SK-N-DZ (cell line): ENCODE data around the gene ANKMY1.
A peak's percentile ranks its signal among the peaks of the same experiment; 100 is the strongest.

Experiments used
- DNase-seq: peaks from one replicate; pipeline ENCODE4 v3.0.0-alpha.2; 2015; ENCODE audit warnings: low spot score

Gene ANKMY1

GRCh38 chr2:240478346-240479110, 79.3 kb downstream of the ANKMY1 start:
- no peak for DNase-seq

- DNase-seq, result no peak
Observed at GRCh38 chr2:240477916-240478315, 79.9 kb downstream of the ANKMY1 start.

- no peak for DNase-seq
Observed at GRCh38 chr2:240473211-240473610, 84.6 kb downstream of the ANKMY1 start.

DNA sequence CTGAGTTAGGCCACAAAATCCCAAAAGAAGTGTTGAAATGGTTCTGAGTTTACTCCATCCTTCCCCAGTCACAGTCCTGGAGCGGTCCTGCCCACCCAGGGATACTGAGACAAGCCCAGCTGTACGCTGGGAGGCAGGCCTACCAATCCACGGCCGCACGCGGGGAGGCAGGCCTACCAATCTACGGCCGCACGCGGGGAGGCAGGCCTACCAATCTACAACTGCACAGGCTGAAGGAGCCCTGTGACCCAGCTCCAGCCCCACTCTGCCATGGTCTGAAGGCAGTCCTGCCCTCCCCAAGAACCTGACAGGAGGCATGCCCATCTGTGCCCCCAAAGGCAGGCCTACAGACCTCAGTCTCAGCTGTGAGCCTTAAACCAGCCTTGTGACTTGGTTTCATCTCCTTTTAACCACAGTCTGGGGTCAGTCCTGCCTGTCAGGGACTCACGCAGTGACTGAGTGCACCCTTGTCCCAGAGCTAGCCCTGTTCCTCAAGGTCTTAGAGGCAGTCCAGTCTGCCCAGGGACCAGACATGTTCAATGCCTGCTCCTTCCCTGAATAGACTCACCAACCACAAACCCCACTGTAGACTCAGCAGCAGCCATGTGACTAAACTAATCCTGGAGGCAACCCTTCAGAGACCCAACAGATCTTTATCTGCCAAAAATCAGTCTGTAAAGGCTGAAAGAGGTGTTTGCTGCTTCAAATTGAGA, 85.6 kb downstream of the ANKMY1 start:
- no peak for DNase-seq

- DNase-seq, result no peak
Observed at GRCh38 chr2:240469740-240470139, 88.0 kb downstream of the ANKMY1 start.

DNA sequence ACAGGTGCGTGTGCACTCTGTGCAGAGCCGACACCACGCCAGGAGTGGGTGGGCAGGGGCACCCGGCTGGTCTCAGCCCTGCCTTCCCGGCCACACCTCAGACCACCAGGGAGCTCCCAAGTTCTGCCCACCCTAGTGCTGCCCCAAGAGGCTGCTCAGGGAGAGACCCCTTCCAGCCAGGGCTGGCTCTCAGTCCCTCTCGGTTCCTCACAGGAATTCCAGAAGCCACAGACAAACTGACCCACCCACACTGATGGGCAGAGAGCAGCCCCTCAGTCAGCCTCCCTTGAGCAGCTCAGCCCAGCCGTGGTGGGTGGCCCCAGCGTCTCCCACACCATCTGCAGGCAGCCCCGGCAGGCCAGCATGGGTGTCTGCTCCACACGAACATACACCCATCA, 88.5 kb downstream of the ANKMY1 start:
- DNase-seq, result no peak

DNA sequence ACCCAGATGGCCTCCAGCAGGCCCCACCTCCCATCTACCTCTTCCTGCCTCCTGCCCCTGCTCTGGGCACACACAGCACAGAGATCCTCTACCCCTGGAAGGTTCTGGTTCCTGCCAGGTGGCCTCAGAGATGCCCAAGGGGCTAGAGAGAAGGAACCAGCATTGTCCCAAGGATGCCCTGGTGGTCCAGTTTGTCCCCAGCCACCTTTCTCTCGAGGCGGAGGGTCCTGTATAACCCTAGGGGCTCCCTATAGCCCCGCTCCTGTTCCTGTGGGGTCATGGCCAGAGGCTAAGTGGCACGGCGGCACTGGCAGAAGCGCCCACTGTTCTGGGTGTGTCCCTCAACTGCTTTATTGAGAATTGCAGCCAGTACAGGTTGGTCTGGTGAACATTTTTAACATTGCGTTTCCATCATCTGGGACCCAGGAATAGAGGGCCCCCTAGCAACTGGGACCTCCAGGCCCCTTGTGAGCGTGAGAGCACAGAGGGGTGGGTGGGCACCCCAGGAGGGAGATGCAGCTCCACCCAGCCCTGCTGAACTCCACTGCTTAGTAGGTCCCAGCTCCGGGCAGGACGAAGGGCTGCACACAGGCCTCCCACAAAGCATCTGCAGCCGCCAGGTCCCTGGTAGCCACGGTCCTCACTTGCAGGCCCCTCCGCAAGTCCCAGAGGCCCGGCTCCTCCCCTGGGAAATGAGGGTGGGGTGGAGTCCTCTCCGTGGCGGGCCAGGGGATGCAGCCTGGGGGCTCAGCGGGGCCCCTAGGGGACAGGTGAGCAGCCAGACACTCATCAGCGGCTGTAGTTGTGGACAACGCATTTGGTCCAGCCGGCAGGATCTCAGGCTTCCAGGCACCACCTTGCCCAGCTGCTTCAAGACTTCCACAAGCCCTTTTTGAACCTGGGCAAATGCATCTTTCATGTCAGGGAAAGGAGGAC, 89.2 kb downstream of the ANKMY1 start:
- DNase-seq, result no peak

DNA sequence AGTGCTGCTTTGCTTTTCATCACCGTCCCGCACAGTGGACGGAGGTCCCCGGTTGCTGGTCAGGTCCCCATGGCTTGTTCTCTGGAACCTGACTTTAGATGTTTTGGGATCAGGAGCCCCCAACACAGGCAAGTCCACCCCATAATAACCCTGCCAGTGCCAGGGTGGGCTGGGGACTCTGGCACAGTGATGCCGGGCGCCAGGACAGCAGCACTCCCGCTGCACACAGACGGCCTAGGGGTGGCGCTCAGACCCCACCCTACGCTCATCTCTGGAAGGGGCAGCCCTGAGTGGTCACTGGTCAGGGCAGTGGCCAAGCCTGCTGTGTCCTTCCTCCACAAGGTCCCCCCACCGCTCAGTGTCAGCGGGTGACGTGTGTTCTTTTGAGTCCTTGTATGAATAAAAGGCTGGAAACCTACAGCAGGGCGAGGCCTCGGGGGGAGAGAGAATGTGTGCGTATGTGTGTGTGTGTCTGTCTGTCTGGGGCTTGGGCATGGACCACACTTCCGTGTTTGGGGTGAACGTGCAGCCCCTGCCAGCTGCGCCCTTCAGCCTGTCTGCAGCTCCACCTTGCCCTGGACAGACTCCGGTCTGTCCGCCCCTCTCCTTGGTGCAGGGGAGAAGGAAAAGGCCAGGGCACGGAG, 90.0 kb downstream of the ANKMY1 start:
- DNase-seq, result no peak

GRCh38 chr2:240467149-240467642, 90.6 kb downstream of the ANKMY1 start:
- DNase-seq, result no peak

DNA sequence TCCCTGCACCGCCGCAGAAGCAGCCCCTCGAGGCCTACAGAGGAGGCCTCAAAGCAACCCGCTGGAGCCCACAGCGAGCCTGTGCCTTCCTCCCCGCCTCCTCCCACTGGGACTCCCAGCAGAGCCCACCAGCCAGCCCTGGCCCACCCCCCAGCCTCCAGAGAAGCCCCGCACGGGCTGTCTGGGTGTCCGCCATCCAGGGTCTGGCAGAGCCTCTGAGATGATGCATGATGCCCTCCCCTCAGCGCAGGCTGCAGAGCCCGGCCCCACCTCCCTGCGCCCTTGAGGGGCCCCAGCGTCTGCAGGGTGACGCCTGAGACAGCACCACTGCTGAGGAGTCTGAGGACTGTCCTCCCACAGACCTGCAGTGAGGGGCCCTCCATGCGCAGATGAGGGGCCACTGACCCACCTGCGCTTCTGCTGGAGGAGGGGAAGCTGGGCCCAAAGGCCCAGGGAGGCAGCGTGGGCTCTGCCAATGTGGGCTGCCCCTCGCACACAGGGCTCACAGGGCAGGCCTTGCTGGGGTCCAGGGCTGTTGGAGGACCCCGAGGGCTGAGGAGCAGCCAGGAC, 91.1 kb downstream of the ANKMY1 start:
- DNase-seq, result peak; percentile 75

GRCh38 chr2:240465765-240466578, 91.8 kb downstream of the ANKMY1 start:
- DNase-seq, result no peak

- DNase-seq, result no peak
Observed at GRCh38 chr2:240465268-240465764, 92.5 kb downstream of the ANKMY1 start.

DNA sequence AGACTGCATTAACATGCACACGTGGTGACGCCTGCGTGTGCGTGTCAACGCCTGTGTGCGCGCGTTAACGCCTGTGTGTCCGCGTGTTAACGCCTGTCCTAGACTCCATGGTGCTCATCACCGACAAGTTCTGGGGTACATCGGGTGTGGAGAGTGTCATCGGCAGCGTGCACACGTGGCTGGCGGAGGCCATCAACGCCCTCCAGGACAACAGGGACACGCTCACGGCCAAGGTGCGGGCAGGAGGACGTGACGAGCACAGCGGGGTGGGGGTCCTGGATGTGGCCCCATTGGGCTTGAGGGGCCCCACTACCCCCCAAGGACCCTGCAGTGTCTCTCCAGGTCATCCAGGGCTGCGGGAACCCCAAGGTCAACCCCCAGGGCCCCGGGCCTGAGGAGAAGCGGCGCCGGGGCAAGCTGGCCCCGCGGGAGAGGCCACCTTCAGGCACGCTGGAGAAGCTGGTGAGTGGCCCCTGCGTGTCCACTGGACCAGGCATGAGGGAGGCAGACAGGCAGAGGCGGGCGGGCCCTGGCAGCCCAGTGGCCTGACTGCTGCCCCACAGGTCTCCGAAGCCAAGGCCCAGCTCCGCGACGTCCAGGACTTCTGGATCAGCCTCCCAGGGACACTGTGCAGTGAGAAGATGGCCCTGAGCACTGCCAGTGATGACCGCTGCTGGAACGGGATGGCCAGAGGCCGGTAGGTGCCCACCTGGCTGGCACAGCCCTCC, 93.1 kb downstream of the ANKMY1 start:
- no peak for DNase-seq

DNA sequence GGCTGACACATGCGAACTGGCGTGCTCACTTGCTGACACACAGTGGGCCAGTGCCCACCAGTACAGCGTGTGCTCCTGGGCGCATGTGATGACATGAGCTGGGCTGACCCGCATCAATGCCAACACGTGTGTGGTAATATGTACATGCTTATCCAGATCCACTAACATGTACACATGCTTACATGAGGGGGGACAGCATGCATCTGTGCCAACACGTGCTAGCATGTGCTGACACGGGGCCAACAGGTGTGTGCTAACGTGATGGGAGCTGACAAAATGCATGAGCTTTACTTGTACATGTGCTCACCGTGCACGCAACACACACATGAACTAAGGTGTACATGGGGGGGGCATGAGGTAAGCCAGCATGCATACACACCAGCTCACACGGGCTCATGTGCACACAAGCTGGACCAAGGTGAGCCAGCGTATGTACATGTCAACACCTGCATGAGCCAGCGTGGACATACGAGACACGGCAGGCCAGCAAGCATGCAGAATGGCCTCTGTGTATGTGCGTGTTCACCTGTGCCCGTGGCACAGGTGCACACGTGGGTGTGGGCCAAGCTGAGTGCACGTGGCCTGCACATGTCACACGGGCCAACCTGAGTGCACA, 93.8 kb downstream of the ANKMY1 start:
- DNase-seq, result no peak

DNA sequence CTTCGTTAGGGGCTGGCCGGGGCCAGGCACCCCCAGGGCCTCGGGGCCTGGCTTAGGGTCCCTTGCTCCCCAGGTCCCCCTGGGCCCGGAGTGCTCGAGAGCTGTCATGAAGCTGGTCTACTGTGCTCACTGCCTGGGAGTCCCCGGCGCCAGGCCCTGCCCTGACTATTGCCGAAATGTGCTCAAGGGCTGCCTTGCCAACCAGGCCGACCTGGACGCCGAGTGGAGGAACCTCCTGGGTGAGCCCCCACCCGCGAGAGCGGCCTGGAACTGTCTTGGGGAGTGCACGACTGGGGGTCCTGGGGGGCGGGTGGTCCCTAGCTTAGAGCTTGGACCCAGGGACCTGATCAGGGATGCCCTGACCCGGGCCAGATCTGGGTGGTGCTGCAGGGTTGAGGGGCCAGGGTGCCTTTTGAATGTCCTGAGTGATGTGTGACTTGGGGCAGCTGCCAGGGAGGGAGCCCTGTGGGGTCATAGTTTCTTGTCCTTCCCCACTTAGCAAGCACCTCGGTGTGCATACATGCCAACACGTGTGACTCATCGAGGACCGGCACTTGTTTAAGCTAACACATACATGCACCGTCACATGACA, 94.4 kb downstream of the ANKMY1 start:
- no peak for DNase-seq

- no peak for DNase-seq
Observed at GRCh38 chr2:240462707-240463273, 95.0 kb downstream of the ANKMY1 start.

DNA sequence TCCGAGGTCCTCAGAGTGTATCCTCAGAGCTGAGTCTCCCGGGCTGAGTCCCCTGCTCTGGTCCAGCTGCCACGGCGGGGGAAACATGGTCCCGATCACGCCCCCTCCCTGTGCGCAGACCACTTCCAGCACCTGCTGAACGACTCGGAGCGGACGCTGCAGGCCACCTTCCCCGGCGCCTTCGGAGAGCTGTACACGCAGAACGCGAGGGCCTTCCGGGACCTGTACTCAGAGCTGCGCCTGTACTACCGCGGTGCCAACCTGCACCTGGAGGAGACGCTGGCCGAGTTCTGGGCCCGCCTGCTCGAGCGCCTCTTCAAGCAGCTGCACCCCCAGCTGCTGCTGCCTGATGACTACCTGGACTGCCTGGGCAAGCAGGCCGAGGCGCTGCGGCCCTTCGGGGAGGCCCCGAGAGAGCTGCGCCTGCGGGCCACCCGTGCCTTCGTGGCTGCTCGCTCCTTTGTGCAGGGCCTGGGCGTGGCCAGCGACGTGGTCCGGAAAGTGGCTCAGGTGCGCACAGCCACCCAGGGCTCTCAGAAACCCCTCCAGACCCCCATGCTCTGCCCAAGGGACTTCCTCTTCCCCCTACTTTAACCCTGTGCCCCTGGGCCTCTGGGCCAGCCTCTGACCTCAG, 95.6 kb downstream of the ANKMY1 start:
- no peak for DNase-seq
